Amniotic stem cell (primary cell): Measurements from ENCODE around the gene THUMPD2.
"Not testable (repeated sequence)": the region's sequence is repeated elsewhere in the genome, so short reads cannot be mapped to it uniquely, and the experiment has no call there.

Experiments
- DNase-seq: peaks from one replicate; lab custom pipeline; 2025; lab: John Stamatoyannopoulos, UW

THUMPD2 gene

GRCh38 chr2:39757156-39757555 lies 21.9 kb downstream of the THUMPD2 start:
- DNase-seq: no peak

- no peak for DNase-seq
Observed at GRCh38 chr2:39755466-39755865, 23.6 kb downstream of the THUMPD2 start.

- DNase-seq: no peak
Observed at GRCh38 chr2:39743269-39743776, 35.7 kb downstream of the THUMPD2 start.

DNA sequence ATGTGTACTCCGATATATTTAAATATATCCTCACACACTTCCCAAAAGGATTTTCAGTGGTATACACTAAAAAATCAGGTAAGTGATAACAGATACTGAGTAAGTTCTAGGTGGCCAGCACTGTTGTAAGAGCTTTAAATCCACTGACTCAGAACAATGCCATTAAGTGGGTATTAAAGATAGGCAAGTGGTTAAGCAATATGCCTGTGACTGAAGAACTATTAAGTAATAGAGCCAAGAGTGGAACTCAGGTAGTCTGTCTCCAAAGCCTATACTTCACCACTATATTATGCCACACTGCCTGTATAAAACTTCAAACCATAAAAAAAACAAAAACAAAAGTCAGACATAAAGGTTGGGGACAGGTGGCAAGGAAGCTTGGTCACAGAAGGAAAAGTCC lies 37.2 kb downstream of the THUMPD2 start:
- no peak for DNase-seq

DNA sequence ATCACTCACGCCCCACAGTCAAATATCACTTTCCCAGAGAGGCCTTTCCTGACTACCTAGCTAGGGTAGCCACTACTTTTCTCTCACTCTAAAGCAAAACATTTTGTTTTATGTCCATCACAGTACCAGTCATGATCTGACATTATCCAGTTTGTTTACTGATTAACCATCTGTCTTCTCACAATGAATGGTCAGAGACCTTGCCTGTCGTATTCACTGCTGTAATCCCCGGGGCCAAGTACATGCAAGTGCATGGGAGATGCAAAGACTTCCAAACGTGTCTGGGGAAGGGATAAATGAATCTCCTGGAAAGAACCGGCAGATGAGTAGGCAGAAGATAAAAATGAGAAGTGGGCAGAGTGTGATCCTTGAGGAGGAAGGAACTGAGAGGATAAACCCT lies 39.7 kb downstream of the THUMPD2 start:
- no peak for DNase-seq

DNA sequence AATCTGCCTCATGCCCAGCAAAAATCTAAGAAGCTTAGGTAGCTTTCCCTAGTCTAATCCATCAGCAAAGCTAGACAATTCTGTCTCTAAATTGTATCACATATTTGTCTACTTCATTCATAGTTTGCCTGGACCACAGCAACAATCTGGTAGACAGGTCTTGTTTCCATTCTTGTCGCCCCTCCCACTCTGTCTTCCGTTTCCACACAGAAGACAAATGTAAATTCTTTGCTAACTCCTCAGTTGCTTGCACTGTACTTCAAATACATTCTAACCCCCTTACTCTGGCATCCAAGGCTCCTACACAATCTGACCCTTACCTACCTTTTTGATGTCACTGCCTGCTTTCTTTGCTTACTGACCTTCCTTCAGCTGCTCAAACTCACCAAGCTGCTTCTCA lies 40.1 kb downstream of the THUMPD2 start:
- no peak for DNase-seq

- peak; percentile 49 for DNase-seq
Observed at GRCh38 chr2:39737661-39738060, 41.4 kb downstream of the THUMPD2 start.

GRCh38 chr2:39736640-39737039 lies 42.4 kb downstream of the THUMPD2 start:
- peak; percentile 74 for DNase-seq

DNA sequence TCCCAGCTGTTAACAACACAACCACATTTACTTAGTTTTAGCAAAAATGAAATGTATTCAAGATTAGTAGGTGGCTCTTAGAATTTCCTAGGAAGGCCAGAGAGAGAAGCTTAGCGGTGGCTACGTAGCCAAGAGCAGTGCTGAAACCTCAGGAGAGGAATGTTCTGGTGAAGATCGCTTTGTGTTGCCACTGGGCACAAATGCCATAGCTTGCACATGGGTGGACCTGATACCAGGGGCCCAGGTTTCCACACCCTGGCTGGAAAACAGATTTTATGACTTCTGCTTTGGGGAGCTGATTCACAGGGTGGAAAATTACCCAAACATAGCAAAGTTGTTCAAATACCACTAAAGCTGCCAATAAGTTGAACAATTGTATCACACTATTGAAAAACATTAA lies 43.4 kb downstream of the THUMPD2 start:
- no peak for DNase-seq

DNA sequence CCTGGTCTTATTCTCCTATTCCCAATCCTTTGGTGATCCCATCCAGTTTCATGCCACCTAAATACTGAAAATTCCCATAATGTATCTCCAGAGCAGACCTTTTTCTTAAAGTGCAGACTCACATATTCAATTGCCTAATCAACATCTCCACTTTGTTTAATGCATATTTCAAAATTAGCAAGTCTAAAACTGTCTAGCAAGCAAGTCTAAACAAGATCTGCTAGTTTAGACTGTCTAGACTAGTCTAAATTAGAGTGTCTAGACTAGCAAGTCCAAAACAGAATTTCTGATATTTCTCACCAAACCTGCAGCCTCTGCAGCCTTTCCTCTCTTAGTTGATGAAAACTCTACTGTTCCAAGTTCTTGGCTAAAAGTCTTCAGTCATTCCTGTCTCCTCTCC lies 44.6 kb downstream of the THUMPD2 start:
- no peak for DNase-seq

- no peak for DNase-seq
Observed at GRCh38 chr2:39733070-39733674, 45.9 kb downstream of the THUMPD2 start.

GRCh38 chr2:39732482-39732881 lies 46.6 kb downstream of the THUMPD2 start:
- no peak for DNase-seq

- no peak for DNase-seq
Observed at GRCh38 chr2:39731546-39731945, 47.5 kb downstream of the THUMPD2 start.

DNA sequence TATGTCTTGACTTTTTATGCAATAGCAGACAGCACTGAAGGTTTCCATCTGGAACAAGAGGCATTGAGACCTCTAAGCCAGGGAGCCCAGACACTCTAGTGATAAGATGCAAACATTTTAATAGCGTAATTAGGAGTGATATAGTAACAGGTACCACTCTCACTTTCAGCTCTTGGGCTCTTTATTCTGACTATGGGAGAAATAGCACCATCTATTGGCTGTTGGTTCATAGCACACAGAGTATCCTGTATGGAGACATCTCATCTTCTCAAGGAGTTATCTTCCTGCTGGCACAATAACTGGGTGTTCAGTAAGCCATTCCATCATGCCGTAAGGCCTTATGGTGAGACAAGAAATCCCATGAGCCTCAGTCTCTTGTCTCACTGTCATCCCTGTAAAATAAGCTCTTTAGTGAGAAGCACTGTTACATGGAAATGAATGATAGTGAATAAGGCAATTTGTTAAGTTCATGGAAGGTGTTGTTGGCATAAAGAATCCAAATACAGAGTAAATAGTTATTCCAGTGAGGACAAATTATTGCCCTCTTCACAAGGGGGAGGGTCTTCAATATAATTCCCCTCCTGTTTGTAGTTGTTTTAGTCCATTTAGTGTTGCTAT lies 48.3 kb downstream of the THUMPD2 start:
- no peak for DNase-seq

- no peak for DNase-seq
Observed at GRCh38 chr2:39730276-39730675, 48.8 kb downstream of the THUMPD2 start.

- no peak for DNase-seq
Observed at GRCh38 chr2:39728941-39729351, 50.1 kb downstream of the THUMPD2 start.

GRCh38 chr2:39728085-39728484 lies 51.0 kb downstream of the THUMPD2 start:
- DNase-seq: not testable (repeated sequence)

DNA sequence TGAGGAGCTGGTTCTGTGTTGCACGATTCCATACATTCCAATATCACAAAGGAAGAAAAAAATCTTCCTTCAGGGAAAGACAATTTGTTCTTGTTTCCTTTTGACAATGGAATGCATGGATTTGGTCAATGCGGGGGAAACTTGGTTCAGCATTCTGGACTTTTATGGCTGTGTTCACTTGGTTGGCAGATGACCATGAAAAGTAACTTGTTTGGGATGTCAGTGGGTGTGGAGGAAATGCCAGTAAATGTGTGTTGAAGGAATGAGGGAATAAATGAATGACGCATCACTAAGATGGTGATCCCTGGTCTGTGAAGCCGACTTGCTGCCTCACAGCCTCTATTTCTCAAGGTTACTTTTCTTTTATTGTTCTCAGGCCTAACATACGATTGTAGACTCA lies 53.7 kb downstream of the THUMPD2 start:
- DNase-seq: no peak

GRCh38 chr2:39724828-39725144 lies 54.3 kb downstream of the THUMPD2 start:
- DNase-seq: no peak

DNA sequence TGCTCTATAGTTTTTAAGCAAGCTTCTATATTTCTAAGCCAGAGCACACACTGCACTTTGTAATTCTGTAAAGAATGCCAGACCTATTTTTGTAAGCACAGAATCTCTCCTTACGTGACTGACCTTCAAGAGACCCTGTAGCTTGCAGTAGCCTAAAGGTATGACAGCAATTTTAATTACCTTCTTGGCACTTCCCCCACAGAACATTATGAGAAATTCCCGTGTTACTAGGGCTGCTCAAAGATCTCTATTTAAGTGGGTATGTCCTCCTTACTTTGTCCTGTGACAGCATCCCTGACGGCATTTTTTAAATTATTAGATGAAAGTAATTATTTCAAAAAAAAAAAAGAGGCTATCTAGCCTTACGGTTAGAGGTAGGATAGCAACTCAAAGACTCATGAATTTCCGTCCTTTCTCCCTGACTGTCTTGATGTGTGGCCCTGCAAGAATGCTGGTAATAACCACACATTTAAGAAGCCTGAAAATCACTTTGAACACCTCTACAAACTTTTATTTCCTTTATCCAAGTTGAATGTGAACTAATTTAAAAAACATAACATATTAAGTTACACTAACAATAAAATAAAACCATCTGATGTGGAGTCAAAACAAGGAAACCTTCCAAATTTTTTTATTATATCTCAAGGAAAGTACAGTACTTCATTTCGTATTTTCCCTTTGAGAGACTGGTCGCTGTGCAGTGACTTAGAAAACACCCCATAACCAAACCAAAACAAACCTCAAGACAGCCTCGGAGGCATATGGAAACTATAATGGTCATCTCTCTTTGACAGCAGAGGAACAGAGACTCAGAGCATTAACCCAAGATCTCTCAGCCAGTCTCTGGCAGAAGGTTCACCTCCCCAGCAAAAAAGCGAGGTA lies 54.9 kb downstream of the THUMPD2 start:
- DNase-seq: no peak

- DNase-seq: no peak
Observed at GRCh38 chr2:39723497-39723896, 55.6 kb downstream of the THUMPD2 start.

DNA sequence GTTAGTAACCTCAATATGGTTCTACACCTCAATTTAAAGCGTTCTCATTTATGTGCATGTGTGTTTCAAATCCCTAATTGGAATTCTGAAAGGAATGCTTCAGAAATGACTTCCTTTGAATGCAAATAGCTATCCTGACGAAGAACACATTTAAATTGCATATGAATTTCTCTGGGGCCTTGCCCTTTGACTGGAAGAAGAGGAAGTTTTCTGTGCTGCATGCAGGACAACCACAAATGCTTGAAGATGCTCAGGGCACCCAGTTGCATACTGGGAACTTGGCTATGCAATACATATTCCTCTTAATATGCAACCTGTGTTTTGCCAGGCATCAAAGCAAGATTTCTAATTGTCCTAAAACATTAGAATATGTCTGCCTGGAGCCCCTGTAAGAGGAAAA lies 58.1 kb downstream of the THUMPD2 start:
- no peak for DNase-seq

DNA sequence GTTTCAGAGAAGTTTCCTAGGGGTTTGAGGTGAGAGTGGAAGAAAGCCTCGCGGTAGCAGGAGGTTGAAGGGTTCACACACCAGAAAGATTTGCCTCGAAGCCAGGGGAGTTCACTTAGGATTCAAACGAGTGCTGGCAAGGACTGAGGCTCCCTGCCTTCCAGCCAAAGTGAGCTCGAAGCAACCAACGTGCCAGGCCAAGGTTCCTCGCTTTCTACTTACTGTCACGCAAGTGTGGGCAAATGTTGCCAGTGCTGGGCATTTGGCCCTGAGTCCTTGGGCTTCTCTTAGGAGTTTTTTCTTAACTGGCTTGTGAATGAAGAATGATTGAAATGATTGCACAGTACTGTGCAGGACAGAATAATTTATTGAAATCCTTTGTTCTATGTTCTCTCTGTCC lies 59.7 kb downstream of the THUMPD2 start:
- DNase-seq: no peak
